Activated gamma-delta T cell (primary cell): ENCODE measurements around the gene RGS11.
"Not testable (repeated sequence)": the region's sequence is repeated elsewhere in the genome, so short reads cannot be mapped to it uniquely, and the experiment has no call there.

ENCODE experiments used
- DNase-seq: peaks from one replicate; lab custom pipeline; 2025; lab: John Stamatoyannopoulos, UW

The RGS11 gene

DNA sequence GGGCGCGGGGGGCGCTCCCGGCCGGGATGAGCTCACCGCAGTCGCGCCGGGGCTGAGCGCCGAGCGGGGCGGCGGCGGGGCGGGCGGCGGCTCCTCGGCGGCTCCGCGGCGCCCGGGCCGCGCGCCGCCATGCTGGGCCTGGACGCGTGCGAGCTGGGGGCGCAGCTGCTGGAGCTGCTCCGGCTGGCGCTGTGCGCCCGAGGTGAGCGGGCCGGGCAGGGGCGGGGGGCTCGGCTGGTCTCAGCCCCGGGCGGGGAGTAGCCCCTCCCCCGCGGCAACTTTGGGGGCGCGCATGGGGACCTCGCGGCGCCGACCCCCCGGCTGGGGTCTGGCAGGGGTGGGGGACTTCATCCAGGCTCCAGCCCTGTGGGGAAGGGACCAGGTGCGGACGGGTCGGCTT is 4.8 kb upstream of the RGS11 start, which contains the start of gene ARHGDIG:
Gene ARHGDIG, plus strand, starts transcription at position 40 of the 400 bp plus-strand sequence. Its CDS starts 90 bp downstream, at position 130.
- DNase-seq: no peak

DNA sequence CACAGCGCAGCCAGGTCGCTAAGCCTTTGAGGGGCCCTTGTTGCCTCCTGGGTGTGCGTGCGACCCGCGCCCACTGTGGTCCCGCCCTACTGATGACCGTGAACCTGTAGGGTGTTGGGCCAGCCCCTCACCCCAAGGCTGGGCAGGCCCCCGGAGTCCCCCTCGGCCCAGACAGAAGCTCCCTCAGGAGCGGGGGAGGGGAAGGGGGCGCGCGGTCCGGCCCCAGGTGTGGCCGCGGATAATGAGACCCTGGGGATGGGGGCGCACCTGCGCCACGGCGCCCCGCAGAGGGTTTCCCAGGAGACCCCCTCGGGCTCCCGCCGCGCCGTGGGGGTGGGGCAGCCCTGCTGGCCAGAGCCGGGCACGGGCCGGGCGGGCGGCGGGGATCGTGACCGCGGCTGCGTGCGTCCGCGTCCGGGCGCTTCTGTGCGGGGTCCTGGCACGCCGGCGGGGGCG is 4.3 kb upstream of the RGS11 start:
- no peak for DNase-seq

DNA sequence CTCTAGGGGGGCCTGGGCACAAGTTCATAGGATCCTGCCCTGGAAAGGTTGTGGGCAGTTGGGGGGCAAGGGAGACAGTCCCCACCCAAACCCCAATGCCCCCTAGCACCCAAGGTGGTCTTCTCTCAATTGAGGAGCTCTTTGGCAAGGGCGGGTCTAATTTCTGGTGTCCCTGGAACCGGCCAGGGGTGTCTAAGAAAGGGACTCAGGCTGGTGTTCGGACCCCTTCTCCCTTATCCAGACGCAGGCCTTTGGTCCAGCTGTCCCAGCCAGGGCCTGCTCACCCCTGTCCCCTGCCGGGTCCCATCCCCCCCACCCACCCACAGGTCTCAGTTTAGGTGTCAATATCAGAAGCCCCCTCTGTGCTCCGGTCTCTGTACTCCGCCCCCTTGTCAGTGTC is 3.8 kb upstream of the RGS11 start:
- DNase-seq: no peak

DNA sequence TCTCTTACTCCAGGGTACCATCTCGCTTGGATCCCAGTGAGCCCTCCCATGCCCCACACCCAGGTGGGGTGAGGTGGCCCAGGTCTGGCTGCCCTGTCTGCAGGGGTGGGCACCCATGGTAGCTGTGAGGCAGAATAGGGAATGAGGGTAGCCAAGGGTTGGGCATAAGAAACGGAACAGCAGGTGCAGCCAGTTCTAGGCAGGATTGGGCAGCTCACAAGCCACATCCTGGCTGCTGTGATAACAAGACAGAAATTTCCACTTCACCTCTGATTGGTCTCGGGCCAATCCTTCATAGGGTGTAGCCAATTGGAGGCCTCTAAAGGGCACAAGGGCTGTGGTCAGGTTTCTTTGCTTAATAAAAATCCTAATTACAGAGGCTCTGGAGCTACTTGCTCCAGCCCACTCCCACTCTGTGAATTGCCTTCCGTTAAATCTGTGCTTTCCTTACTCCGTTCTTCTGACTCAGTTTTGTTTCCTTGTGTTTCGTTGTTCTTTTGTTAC is 3.2 kb upstream of the RGS11 start:
- DNase-seq: no peak

DNA sequence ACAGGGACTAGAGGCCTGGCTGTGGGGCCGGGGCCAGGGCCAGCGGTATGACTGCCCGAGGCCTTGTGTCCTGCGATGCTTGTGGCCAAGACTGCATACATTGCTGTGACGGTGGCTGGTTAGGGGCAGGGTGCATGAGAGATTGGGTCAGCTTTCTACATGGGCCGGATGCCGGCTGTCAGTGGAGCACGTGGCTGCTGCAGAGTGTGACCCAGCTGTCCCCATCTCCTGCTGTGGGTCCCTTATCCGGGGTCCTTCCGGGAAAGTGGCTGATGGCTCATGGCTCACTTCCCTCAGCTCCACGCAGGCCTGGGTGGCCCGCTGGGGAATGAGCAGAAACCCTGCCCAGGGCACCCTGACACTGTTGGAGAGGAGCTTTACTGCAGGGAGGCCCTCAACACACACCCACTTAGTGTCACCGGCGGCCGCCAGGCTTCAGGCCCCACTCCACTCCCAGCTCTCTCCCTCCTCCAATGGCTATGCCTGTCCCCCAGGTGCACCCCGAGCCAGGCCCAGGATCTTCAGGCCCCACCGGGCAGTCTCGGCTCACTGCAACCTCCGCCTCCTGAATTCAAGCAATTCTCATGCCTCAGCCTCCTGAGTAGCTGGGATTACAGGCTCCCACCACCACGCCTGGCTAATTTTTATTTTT is 808 bp upstream of the RGS11 start:
- no peak for DNase-seq

DNA sequence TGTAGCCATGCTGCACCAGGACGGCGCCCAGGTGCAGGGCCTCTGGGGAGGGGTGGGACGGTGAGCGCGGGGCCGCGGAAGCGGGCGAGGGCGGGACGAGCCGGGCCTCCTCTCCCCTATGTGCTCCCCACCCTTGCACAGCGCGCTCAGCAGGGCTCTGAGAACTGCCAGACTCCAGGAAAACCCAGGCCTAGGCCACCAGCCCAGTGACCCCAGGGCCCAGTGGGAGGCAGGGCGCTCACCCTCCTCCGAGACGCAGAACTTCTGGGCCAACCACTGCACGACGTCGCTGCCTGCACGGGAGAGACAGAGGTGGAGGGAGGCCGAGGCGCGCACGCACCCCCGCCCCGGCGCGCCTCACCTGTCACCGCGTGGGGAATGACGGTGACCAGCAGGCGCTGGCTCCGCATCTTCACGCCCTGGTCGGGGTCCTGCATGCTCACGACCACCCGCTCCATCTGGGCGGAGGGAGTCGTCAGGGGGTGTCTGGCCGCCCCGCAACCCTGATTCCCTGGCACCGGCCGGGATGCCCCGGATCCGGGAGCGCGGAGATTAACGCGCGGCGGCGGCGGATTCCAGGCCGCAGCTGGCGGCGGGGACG is 603 bp downstream of the RGS11 start:
- no peak for DNase-seq

DNA sequence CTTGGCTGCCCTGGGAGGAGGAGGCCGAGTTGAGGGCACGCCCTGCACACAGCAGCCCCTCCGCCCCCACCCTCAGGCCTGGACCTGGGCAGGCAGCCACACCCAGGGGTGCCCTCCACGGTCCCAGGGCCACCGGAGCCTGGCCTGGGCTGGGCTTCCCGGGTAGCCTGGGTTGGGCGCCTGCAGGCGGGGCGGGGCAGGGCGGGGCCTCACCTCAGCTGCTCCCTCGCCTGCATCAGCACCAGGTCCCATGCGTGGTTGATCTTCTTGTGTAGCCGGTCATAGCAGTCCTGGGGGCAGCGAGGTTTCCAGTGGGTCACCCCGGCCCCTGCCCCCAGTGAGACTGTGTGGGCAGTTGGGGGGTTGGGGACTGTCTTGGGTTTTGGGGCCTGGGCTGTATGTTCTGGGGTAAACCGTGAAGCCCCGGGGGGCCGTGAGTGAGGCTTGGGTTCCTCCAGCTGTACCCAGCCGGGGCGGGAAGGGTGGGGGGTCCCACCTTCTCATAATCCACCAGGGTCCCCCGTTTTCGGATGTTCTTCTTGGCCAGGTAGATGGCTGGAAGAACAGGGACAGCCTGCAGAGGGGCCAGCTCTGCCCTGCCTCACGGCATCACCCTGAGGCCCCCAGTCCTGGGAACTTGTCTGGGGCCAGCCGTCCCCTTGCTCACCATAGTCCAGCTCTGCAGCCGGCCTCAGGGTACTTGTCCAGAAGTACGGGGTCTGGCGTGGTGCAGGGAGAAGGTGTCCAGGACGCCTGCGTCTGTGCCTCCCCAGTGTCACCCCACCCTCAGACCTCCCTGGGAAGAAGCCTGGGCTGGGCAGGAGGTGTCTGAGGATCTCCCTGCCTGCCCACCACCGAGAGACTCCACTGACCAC is 2.0 kb downstream of the RGS11 start:
- no peak for DNase-seq

DNA sequence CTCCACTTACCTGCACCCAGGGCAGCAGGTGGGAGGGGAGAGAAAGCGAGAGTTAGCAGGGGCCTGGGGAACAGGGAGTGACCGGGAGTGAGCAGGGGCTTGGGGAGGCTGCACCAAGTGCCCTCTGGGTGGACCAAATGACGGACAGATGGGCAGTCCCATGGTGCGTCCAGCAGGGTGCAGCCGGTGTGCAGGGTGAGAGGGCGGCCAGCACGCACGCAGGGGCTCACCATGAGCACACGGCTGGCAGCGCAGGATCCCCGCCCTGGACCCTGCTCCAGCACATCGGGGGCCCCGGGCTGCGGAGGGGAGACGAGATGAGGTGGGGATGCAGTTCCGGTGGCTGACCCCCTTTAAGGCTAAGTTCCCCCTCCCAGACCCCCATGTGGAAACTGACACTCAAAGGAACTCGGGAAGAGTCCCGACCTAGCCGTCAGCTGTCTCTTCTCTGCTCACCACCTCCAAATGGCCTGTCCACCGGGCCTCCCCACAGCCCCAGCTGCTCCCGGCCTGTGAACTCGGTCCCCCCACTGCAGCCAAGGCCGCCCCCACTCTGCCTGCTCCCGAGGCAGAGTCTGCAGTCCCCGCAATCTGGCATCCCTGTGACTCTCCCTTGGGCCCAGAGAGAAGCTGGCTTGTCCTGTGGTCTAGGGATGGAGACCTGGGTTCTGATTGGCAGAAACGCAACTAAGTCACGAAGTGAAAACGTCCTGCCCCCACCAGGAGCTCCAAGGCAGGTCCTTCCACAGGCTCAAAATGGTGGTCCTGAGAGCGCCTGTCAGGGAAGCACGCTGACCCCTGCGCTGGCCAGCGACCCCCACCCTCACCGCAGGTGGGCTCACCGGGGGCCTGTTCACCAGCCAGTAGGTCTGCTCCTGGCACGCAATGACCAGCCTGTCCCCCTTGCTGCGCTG is 2.9 kb downstream of the RGS11 start:
- no peak for DNase-seq

DNA sequence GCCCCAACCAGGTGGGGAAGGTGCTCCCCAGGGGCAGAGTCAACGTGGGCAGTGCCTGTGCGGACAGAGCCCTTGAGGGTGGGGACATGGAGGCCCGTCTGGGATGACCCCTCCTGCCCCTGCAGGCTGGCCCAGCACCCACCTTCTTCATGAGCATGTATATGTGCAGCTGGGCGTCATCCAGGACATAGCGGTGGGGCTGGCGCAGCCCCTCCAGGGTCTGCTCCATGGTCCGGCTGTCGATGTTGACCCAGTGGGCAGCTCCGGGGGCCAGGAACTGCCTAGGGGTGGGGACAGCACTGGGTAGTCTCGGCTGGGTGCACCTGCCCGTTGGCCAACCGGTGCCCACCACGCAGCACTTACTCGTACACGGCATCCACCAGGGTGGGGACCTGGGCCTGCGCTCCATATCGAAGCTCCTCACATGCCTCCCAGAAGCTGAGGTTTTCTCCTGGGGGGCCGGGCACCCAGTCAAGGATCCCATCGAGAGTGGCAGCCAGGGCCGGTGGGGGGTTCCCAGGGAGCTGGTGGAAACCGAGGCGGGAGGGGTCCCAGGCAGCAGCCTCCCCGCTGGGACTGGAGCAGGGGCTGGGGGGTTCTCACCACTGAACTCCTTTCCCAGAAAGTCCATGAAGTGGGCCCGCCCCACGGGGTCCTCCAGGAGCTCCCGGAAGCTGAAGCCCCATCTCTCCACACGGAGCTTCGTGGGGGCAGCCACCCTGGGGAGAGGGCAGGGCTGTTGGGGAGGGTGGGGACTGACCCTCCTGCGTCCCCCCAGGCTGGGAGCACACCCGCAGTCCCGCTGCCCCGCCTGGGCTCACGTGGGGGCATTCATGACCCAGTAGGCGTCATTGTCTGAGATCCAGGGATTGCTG is 5.1 kb downstream of the RGS11 start:
- no peak for DNase-seq

DNA sequence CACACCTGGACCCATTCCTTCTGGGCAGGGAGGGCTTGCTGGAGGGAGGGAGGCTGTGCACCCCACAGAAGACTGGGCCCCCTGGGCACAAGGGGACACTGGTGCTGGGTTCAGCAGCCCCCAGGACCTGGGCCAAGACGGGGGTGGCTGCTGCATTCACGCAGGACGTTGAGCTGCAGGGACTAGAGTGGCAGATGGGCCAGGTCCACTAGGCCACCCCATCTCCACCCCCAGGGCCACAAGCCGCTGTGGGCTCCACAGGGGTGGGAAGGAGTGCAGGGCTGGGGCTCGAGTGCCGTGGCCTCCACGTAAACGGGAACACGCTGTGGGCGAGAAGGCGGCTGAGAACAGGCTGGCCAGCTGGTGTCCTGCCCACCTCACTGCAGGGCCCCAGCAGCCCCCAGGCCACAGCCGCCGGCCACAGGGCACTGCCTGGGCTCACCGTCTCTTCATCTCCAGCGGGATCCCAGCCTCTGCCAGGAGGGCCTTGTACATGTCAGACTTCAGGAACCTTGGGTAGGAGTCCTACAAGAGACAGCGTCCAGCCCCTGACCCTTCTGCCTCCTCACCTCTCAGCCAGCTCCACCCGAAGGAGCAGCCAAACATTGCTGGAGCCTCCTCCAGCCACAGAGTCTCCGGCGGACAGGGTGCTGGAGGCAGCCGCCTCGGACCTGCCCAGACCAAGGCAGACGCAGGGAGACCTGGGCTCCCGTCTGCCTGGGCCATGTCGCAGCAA is 6.5 kb downstream of the RGS11 start:
- DNase-seq: no peak

DNA sequence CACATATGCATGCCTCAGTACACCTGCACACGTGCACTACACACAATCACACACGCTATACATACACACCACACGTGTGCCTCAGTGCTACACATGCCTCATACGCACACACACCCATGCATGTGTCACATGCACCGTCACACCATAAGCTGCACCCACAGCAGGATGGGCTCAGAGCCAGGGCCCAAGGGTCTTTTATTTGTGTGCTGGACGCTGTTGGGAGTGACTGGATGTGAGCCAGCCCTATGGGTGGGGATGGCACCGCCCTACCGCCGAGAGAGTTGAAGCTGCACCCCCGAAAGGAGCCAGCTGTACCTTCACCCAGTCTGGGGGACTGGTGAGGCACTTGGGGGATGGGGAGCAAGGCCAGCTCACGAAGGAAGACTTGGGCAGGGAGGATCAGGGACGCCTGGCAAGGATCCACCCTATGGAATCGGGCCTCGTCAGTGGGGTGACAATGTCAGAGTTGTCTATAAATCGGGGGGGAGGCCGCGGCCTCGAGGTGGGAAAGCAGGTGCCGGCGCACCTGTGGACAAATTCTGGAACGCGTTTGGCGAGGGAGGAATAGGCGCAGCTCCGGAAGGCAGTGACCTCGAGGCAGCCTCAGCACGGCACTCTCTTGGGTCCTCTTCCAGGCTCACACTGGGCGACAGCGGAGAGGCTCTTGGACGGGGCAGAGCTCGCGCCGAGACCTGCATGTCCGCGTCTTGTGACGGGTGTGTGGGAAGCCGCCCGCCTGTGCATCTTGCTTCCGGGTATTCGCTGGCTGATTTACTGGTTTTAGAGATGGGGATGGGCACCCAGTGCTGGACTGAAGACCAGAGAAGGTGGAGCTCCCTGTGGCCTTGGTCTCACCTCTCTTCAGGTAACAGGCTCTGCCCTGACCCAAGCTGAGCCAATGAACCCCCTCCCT is 7.3 kb downstream of the RGS11 start:
- DNase-seq: no peak

DNA sequence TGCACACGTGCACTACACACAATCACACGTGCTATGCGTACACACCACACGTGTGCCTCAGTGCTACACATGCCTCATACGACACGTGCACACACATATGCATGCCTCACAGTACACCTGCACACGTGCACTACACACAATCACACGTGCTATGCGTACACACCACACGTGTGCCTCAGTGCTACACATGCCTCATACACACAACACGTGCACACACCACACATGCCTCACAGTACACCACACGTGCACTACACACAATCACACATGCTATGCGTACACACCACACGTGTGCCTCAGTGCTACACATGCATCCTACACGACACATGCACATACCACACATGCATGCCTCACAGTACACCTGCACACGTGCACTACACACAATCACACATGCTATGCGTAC is 8.2 kb downstream of the RGS11 start:
- DNase-seq: not testable (repeated sequence)

DNA sequence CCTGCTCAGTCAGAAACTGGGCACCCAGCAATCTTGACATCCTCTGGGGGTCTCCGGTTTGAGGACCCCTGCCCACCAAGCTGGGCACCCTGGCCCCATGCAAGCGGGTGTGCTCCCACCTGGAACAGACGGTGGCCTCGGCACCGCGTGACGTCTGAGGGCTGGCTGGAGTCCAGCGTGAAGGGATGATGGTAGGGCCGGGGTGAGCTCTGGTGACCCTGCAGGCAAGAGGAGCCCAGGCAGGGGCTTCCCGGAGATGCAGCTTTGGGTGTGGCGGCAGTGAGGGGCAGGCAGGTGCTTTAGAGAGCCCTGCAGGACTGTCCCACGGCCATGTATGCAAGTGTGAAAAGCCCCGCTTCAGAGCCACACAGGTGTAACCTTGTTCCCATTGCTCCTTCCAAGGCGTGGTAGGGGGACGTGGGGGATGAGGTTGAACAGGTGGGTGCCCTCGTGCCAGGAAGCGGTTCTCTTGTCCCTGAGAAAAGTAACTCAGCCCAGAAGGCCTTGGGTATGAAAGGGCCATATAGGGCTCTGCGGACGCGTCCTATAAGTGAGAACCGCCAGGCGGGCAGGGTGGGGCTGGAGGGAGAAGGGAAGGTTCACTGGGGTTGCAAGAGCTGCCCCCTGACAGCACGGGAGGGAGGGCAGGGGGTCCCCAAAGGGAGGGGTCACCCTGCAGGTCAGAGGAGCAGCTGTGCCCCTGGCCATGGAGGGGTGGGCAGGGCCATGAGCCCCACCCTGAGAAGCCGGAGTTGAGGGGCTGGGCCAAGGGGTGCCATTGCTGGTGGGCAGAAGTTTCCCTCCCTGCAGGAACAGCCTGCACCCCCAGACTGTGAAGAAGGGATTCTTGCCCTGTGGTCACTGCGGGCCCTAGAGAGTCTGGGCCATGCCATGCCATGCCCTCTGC is 9.2 kb downstream of the RGS11 start:
- DNase-seq: no peak

DNA sequence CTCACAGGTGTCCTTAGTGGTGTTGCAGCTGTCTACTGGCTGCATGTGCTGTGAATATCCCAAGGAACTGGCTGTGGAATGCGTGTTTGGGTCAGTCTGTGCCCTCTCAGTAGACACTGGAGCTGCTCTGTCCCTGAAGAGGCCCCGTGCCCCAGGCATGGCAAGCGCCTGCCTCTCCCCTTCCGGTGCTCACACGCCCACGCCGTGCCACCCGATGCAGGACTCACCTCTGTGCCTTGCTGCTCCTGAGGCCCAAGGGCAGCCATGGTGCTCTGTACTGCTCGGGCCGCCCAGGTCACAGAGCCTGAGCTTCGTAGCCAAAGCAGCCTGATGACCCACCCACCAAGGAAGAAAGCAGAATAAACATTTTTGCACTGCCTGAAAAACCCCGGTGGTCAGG is 10.0 kb downstream of the RGS11 start:
- no peak for DNase-seq

DNA sequence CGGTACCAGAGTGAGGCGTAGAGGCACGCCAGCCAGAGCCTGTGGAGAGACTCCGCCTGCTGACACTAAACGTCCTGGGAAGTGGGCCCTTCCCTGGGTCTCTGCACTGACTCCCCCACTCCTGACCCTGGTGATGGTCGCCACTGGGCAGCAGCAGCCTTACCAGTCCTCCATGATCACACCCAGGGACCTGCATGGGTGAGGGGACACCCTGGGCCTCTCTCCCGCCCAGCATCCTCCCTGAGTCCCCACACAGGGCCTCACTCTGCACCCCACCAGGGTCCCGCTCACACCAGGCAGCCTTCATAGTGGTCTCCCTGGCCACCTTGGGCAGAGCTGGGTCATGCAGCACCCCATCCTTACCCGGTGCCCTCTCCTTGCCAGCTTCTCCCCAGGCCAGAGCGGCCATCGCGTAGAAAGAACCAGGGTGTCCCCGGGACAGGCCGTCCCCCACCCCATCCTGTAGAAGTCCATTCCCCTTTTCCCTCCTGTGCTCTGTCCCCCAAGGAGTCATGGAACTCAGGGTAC is 10.7 kb downstream of the RGS11 start:
- no peak for DNase-seq

DNA sequence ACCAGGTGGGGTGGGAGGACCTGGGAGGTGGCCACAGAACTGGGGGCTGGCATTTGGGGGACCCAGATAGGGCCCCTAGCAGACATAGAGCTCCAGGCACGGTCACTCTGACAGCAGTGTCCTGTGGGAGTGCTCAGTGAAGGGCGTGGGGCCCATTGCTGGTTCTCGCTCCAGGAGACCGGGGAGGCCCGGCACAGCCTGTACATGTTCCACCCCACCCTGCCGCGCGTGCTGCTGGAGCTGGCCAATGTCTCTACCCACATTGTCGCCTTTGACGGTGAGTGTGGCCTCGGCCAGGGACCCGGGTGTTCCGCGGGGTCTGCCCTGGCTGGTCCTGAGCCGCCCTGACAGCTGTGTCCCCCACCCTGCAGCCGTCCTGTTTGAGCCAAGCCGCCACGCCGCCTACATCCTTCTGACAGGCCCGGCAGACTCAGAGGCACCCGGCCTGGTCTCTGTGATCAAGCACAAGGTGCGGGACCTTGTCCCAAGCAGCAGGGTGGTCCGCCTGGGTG is 11.2 kb downstream of the RGS11 start:
- no peak for DNase-seq

DNA sequence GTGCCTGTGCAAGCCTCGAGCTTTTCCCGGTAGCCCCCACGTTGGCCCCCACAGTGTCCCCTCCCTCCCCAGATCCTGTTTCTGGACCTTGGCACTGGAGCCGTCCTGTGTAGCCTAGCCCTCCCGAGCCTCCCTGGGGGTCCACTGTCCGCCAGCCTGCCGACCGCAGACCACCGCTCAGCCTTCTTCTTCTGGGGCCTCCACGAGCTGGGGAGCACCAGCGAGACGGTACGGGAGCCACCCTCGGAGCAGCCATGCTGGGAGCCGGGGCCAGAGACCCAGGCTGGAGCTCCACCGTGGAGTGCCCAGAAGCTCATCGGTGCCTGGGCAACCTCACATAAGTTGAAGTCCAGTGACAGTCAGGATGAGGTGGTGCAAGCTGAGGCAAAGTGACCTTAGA is 11.8 kb downstream of the RGS11 start:
- no peak for DNase-seq
